Calu3 (cell line): ENCODE results near the gene APOC3. TPM values are rescaled to one million over a fixed set of nuclear protein-coding genes. Genes with fewer than 3 reads are reported as not detected.

ENCODE experiments used
- BruUV-seq: library from RNA; stranded (reverse); fragments of 400-500 nt; replicated peaks from 2 replicates; lab custom pipeline; 2021; lab: Mats Ljungman, UMichigan
- CTCF ChIA-PET: fragments of 300-600 bp; sonication (Branson Sonifier 250); formaldehyde crosslinking; loops from one replicate; lab custom pipeline; 2022; ENCODE audit warnings: antibody characterized with exemption; lab: Charles Lee
- DNase-seq: peaks from one replicate; pipeline ENCODE4 v3.0.0; 2022
- H3K27ac Mint-ChIP-seq: one replicate; pipeline ENCODE4 v1.8.0; 2022; ENCODE audit warnings: mixed read lengths; ENCODE audit not compliant: unreplicated experiment
- H3K27me3 Mint-ChIP-seq: one replicate; pipeline ENCODE4 v1.8.0; 2022; ENCODE audit warnings: mixed read lengths; ENCODE audit not compliant: unreplicated experiment
- H3K36me3 Mint-ChIP-seq: one replicate; pipeline ENCODE4 v1.8.0; 2022; ENCODE audit warnings: mild to moderate bottlenecking, moderate library complexity, mixed read lengths; ENCODE audit not compliant: insufficient read depth, unreplicated experiment
- H3K4me1 Mint-ChIP-seq: one replicate; pipeline ENCODE4 v1.8.0; 2022; ENCODE audit warnings: mild to moderate bottlenecking, low read depth, mixed read lengths; ENCODE audit not compliant: unreplicated experiment
- H3K4me3 Mint-ChIP-seq: one replicate; pipeline ENCODE4 v1.8.0; 2022; ENCODE audit warnings: mild to moderate bottlenecking, low read depth, moderate library complexity, mixed read lengths; ENCODE audit not compliant: unreplicated experiment
- H3K9me3 Mint-ChIP-seq: one replicate; pipeline ENCODE4 v1.8.0; 2022; ENCODE audit warnings: low read depth, mixed read lengths; ENCODE audit not compliant: unreplicated experiment
- CTCF ChIP-seq: fragments of 200-600 bp; IDR thresholded peaks from one replicate; pipeline ENCODE4 v1.8.0; 2022; ENCODE audit warnings: antibody characterized with exemption; ENCODE audit not compliant: unreplicated experiment
- intact Hi-C: fragments of 100-400 bp; cut with micrococcal nuclease; formaldehyde crosslinking; loops from one replicate; pipeline ENCODE4 v1.10.0; 2022; ENCODE audit not compliant: unreplicated experiment
- total RNA-seq: library from RNA; stranded (reverse); gene quantifications from 2 replicates; pipeline ENCODE4 v1.2.3, GENCODE V29; 2022

Gene APOC3
- total RNA-seq, 1 experiment from 2014 or later: not detected

GRCh38 chr11:116869610-116870009 lies 39.9 kb downstream of the APOC3 start:
- Mint-ChIP-seq H3K4me1 (no peaks in the 10 kb centered on the region), H3K9me3 (no peaks in the 10 kb centered on the region), H3K27ac (no peak overlapping the region), H3K27me3 (no peaks in the 10 kb centered on the region), H3K4me3 (no peak overlapping the region), H3K36me3 (peaks cover 7% of the 10 kb centered on the region)
- BruUV-seq: no TSS peak
- DNase-seq: no peak
- TF ChIP-seq CTCF: no peak
- CTCF ChIA-PET: interaction anchor here (0.7 kb wide), 1 partner anchor 201 kb away, joined by 6 read pairs; no protein-coding TSS in a partner anchor
- intact Hi-C loops: no loop called here

GRCh38 chr11:116870054-116870453 lies 40.3 kb downstream of the APOC3 start:
- TF ChIP-seq CTCF: no peak
- no peak for DNase-seq
- no TSS peak for BruUV-seq
- Mint-ChIP-seq H3K27me3 (no peaks in the 10 kb centered on the region), H3K4me3 (no peak overlapping the region), H3K36me3 (peaks cover 7% of the 10 kb centered on the region), H3K9me3 (no peaks in the 10 kb centered on the region), H3K27ac (no peak overlapping the region), H3K4me1 (no peaks in the 10 kb centered on the region)
- intact Hi-C loops: no loop called here
- CTCF ChIA-PET: interaction anchor here (0.7 kb wide), 1 partner anchor 201 kb away, joined by 6 read pairs; no protein-coding TSS in a partner anchor

GRCh38 chr11:116871248-116871647 lies 41.5 kb downstream of the APOC3 start:
- Mint-ChIP-seq H3K36me3 (peaks cover 7% of the 10 kb centered on the region), H3K27ac (no peak overlapping the region), H3K4me1 (no peaks in the 10 kb centered on the region), H3K27me3 (no peaks in the 10 kb centered on the region), H3K9me3 (no peaks in the 10 kb centered on the region), H3K4me3 (no peak overlapping the region)
- intact Hi-C loops: no loop called here
- DNase-seq: no peak
- BruUV-seq: no TSS peak
- no peak for TF ChIP-seq CTCF
- CTCF ChIA-PET: no interaction called here

GRCh38 chr11:116873381-116873780 lies 43.7 kb downstream of the APOC3 start:
- Mint-ChIP-seq H3K9me3 (no peaks in the 10 kb centered on the region), H3K36me3 (peaks cover 7% of the 10 kb centered on the region), H3K4me1 (no peaks in the 10 kb centered on the region), H3K27ac (no peak overlapping the region), H3K27me3 (no peaks in the 10 kb centered on the region), H3K4me3 (no peak overlapping the region)
- intact Hi-C loops: no loop called here
- no TSS peak for BruUV-seq
- DNase-seq: no peak
- no peak for TF ChIP-seq CTCF
- CTCF ChIA-PET: no interaction called here
